GM23248 (cell line): ENCODE measurements around the gene SCAPER. TPM values are rescaled to one million over a fixed set of nuclear protein-coding genes. Genes with fewer than 3 reads are reported as not detected.
"Not testable (repeated sequence)": the region's sequence is repeated elsewhere in the genome, so short reads cannot be mapped to it uniquely, and the experiment has no call there.

ENCODE experiments used
- DNase-seq: peaks from one replicate; pipeline ENCODE4 v3.0.0-alpha.2; 2015
- H2AFZ ChIP-seq: fragments of 200-600 bp; sonication (generic); 2 replicates; pipeline ENCODE4 v1.6.1; 2016; ENCODE audit warnings: antibody characterized with exemption
- H3F3A ChIP-seq: fragments of 200-600 bp; sonication (generic); 2 replicates; pipeline ENCODE4 v1.6.1; 2016; ENCODE audit warnings: mild to moderate bottlenecking, antibody characterized with exemption, mixed run types; ENCODE audit not compliant: insufficient read depth
- H3K27ac ChIP-seq: fragments of 200-600 bp; sonication (generic); 2 replicates; pipeline ENCODE4 v1.5.1; 2016; ENCODE audit warnings: mild to moderate bottlenecking
- H3K27me3 ChIP-seq: fragments of 200-600 bp; sonication (generic); replicated peaks from 2 replicates; pipeline ENCODE4 v1.6.1; 2016; ENCODE audit warnings: mild to moderate bottlenecking; ENCODE audit not compliant: insufficient read depth
- H3K36me3 ChIP-seq: fragments of 200-600 bp; sonication (generic); 2 replicates; pipeline ENCODE4 v1.6.1; 2016; ENCODE audit warnings: low read depth, mild to moderate bottlenecking
- H3K4me1 ChIP-seq: fragments of 200-600 bp; sonication (generic); 2 replicates; pipeline ENCODE4 v1.6.1; 2016; ENCODE audit warnings: mild to moderate bottlenecking; ENCODE audit not compliant: insufficient read depth
- H3K4me2 ChIP-seq: fragments of 200-600 bp; sonication (generic); one replicate; pipeline ENCODE4 v1.6.1; 2016; ENCODE audit warnings: mild to moderate bottlenecking; ENCODE audit not compliant: unreplicated experiment
- H3K4me3 ChIP-seq: fragments of 200-600 bp; sonication (generic); 2 replicates; pipeline ENCODE4 v1.5.1; 2016; ENCODE audit warnings: mild to moderate bottlenecking
- H3K79me2 ChIP-seq: fragments of 200-600 bp; sonication (generic); 2 replicates; pipeline ENCODE4 v1.6.1; 2016; ENCODE audit warnings: mild to moderate bottlenecking; ENCODE audit not compliant: insufficient read depth
- H3K9ac ChIP-seq: fragments of 200-600 bp; sonication (generic); 2 replicates; pipeline ENCODE4 v1.6.1; 2016; ENCODE audit warnings: mild to moderate bottlenecking
- H3K9me2 ChIP-seq: fragments of 200-600 bp; sonication (generic); 2 replicates; pipeline ENCODE4 v1.6.1; 2016; ENCODE audit warnings: mixed run types, mild to moderate bottlenecking, moderate library complexity; ENCODE audit not compliant: insufficient read depth
- H3K9me3 ChIP-seq: fragments of 200-600 bp; sonication (generic); one replicate; pipeline ENCODE4 v1.6.1; 2017; ENCODE audit warnings: low read depth
- H4K20me1 ChIP-seq: fragments of 200-600 bp; sonication (generic); 2 replicates; pipeline ENCODE4 v1.6.0; 2016; ENCODE audit not compliant: insufficient read depth
- EZH2 ChIP-seq: fragments of 200-600 bp; sonication (generic); IDR thresholded peaks from 2 replicates; pipeline ENCODE4 v1.6.1; 2018; ENCODE audit warnings: antibody characterized with exemption, mild to moderate bottlenecking; ENCODE audit not compliant: insufficient read depth, poor library complexity, severe bottlenecking
- EZH2phosphoT487 ChIP-seq: fragments of 200-600 bp; sonication (generic); IDR thresholded peaks from 2 replicates; pipeline ENCODE4 v1.6.1; 2018; ENCODE audit warnings: antibody characterized with exemption, moderate library complexity, mild to moderate bottlenecking, low read depth; ENCODE audit not compliant: insufficient read depth
- WGBS, 2 experiments: methylation state at CpG; one replicate each; pipeline ENCODE4 v1.1.6; 2015 to 2017; ENCODE audit warnings: low lambda C conversion rate in 2 of 2, low coverage in 1 of 2; ENCODE audit errors: missing lambda C conversion rate in 2 of 2; 5-methylcytosine and 5-hydroxymethylcytosine counted together
- in situ Hi-C: fragments of 300-500 bp; cut with MboI; formaldehyde crosslinking; loops from 2 replicates; pipeline ENCODE4 v1.15.0; 2020
- polyA plus RNA-seq: library from polyadenylated mRNA; unstranded; fragments of >200 nt; fragmentation: Nextera tagmentation; extraction: Ambion mirVana; gene quantifications from 2 replicates; pipeline ENCODE4 v1.2.1, GENCODE V29; 2016
- total RNA-seq: library from RNA; depleted of rRNA; stranded (reverse); fragments of >200 nt; shearing (Covaris generic); gene quantifications from 2 replicates; pipeline ENCODE4 v1.2.3, GENCODE V29; 2014

SCAPER gene
- total and polyA plus RNA-seq, 2 experiments from 2014 or later: 5.9 to 7.8 TPM

GRCh38 chr15:76861815-76862397 lies 43.2 kb downstream of the SCAPER start:
- Histone ChIP-seq H3K9me3 (no peaks in the 10 kb centered on the region), H3K36me3 (no peaks in the 10 kb centered on the region), H4K20me1 (no peaks in the 10 kb centered on the region), H3K4me1 (no peaks in the 10 kb centered on the region), H3F3A (no peaks in the 10 kb centered on the region), H3K4me3 (no peak overlapping the region), H2AFZ (no peak overlapping the region), H3K4me2 (no peak overlapping the region), H3K9ac (no peak overlapping the region), H3K27ac (no peak overlapping the region), H3K79me2 (no peaks in the 10 kb centered on the region), H3K27me3 (no peaks in the 10 kb centered on the region), H3K9me2 (no peaks in the 10 kb centered on the region)
- in situ Hi-C loops: no loop called here
- no peak for TF ChIP-seq EZH2
- no peak for TF ChIP-seq EZH2phosphoT487
- 90 to 96% methylated on average over 4 of the region's 4 CpGs for WGBS, 2 experiments
- no peak for DNase-seq

GRCh38 chr15:76860201-76860600 lies 44.9 kb downstream of the SCAPER start:
- no peak for TF ChIP-seq EZH2
- TF ChIP-seq EZH2phosphoT487: no peak
- Histone ChIP-seq H3K27me3 (no peaks in the 10 kb centered on the region), H3K79me2 (no peaks in the 10 kb centered on the region), H3K36me3 (no peaks in the 10 kb centered on the region), H2AFZ (no peak overlapping the region), H4K20me1 (no peaks in the 10 kb centered on the region), H3K4me2 (no peak overlapping the region), H3F3A (no peaks in the 10 kb centered on the region), H3K9ac (no peak overlapping the region), H3K4me1 (no peaks in the 10 kb centered on the region), H3K9me2 (no peaks in the 10 kb centered on the region), H3K4me3 (no peak overlapping the region), H3K9me3 (no peaks in the 10 kb centered on the region), H3K27ac (no peak overlapping the region)
- no peak for DNase-seq
- in situ Hi-C loops: no loop called here

- H4K20me1 ChIP-seq, H3F3A ChIP-seq, H3K9ac ChIP-seq, DNase-seq, H3K9me3 ChIP-seq, H3K4me2 ChIP-seq, H3K9me2 ChIP-seq, H3K36me3 ChIP-seq, H3K4me3 ChIP-seq, H3K79me2 ChIP-seq, H2AFZ ChIP-seq, H3K4me1 ChIP-seq, H3K27me3 ChIP-seq, in situ Hi-C loops, H3K27ac ChIP-seq: not testable (repeated sequence)
Measured at GRCh38 chr15:76850367-76850766, 54.8 kb downstream of the SCAPER start.

GRCh38 chr15:76846782-76847181 lies 58.4 kb downstream of the SCAPER start:
- H4K20me1 ChIP-seq: no peaks in the 10 kb centered on the region
- no peak overlapping the region for H3K27ac ChIP-seq
- in situ Hi-C loops: loop anchor here (25.0 kb wide), 1 partner anchor 609 kb away; no protein-coding TSS in a partner anchor
- 96 to 97% methylated on average over 1 of the region's 1 CpG for WGBS, 2 experiments
- no peak overlapping the region for H3K4me3 ChIP-seq
- no peaks in the 10 kb centered on the region for H3K9me2 ChIP-seq
- DNase-seq: no peak
- no peaks in the 10 kb centered on the region for H3K27me3 ChIP-seq
- no peak overlapping the region for H3K4me2 ChIP-seq
- H3K9ac ChIP-seq: no peak overlapping the region
- H3K36me3 ChIP-seq: no peaks in the 10 kb centered on the region
- no peaks in the 10 kb centered on the region for H3K9me3 ChIP-seq
- TF ChIP-seq EZH2: no peak
- no peak for TF ChIP-seq EZH2phosphoT487
- H3F3A ChIP-seq: no peaks in the 10 kb centered on the region
- no peak overlapping the region for H2AFZ ChIP-seq
- no peaks in the 10 kb centered on the region for H3K79me2 ChIP-seq
- 0 out of 2 replicates have a peak, but pooled peaks cover 8% of the 10 kb centered on the region for H3K4me1 ChIP-seq

GRCh38 chr15:76844096-76844495 lies 61.0 kb downstream of the SCAPER start:
- H3K79me2 ChIP-seq: no peaks in the 10 kb centered on the region
- no peaks in the 10 kb centered on the region for H3F3A ChIP-seq
- H3K4me3 ChIP-seq: no peak overlapping the region
- 0 out of 2 replicates have a peak overlapping the region, but pooled peaks have one; percentile 1 for H2AFZ ChIP-seq
- H3K27me3 ChIP-seq: no peaks in the 10 kb centered on the region
- no peak for TF ChIP-seq EZH2phosphoT487
- TF ChIP-seq EZH2: no peak
- peak; percentile 67 for DNase-seq
- no peaks in the 10 kb centered on the region for H4K20me1 ChIP-seq
- no peaks in the 10 kb centered on the region for H3K9me3 ChIP-seq
- H3K9me2 ChIP-seq: no peaks in the 10 kb centered on the region
- no peak overlapping the region for H3K27ac ChIP-seq
- H3K9ac ChIP-seq: no peak overlapping the region
- no peaks in the 10 kb centered on the region for H3K36me3 ChIP-seq
- no peak overlapping the region for H3K4me2 ChIP-seq
- in situ Hi-C loops: loop anchor here (25.0 kb wide), 1 partner anchor 607 kb away; no protein-coding TSS in a partner anchor
- H3K4me1 ChIP-seq: 0 out of 2 replicates have a peak, but pooled peaks cover 8% of the 10 kb centered on the region
- WGBS, 2 experiments: 27 to 41% methylated on average over 3 of the region's 3 CpGs
